HepG2 (cell line): ENCODE data around the gene PTMA. TPM values are rescaled to one million over a fixed set of nuclear protein-coding genes. Genes with fewer than 3 reads are reported as not detected.

Source experiments
- FOXK1 ChIP-seq: sonication (generic); formaldehyde crosslinking; IDR thresholded peaks from 2 replicates; pipeline ENCODE4 v1.4.0; 2020; ENCODE audit warnings: low read depth, missing genetic modification reagents, borderline replicate concordance
- KAT2B ChIP-seq: fragments of 150-350 bp; IDR thresholded peaks from 2 replicates; pipeline ENCODE4 v1.6.1; 2014; ENCODE audit warnings: low read depth, low read length, borderline replicate concordance
- NFKB2 ChIP-seq: sonication (generic); formaldehyde crosslinking; IDR thresholded peaks from 2 replicates; pipeline ENCODE4 v1.4.0; 2020; ENCODE audit warnings: missing genetic modification reagents, borderline replicate concordance
- SP1 ChIP-seq, 2 experiments: fragments of 450-650 bp in 1 of 2; sonication (generic) in 1 of 2; formaldehyde crosslinking in 1 of 2; IDR thresholded peaks; 2 replicates each; pipeline versions ENCODE4 v1.4.0 to v1.6.1; 2016 to 2020; ENCODE audit warnings: missing genetic modification reagents in 1 of 2
- TMF1 ChIP-seq: sonication (generic); formaldehyde crosslinking; IDR thresholded peaks from 2 replicates; pipeline ENCODE4 v1.8.1; 2022; ENCODE audit warnings: low read depth, missing genetic modification reagents
- ZFP36L2 ChIP-seq: sonication (generic); formaldehyde crosslinking; IDR thresholded peaks from 2 replicates; pipeline ENCODE4 v1.4.0; 2020; ENCODE audit warnings: missing genetic modification reagents
- ZNF256 ChIP-seq: sonication (generic); formaldehyde crosslinking; conservative IDR thresholded peaks from 2 replicates; pipeline ENCODE4 v1.4.0; 2020; ENCODE audit warnings: missing genetic modification reagents
- ZNF333 ChIP-seq: sonication (generic); formaldehyde crosslinking; IDR thresholded peaks from 2 replicates; pipeline ENCODE4 v1.4.0; 2020; ENCODE audit warnings: mild to moderate bottlenecking, missing genetic modification reagents, borderline replicate concordance
- ZNF619 ChIP-seq: sonication (generic); formaldehyde crosslinking; IDR thresholded peaks from 2 replicates; pipeline ENCODE4 v1.4.0; 2020; ENCODE audit warnings: mild to moderate bottlenecking, missing genetic modification reagents
- polyA plus RNA-seq, 8 experiments: library from polyadenylated mRNA; depleted of rRNA in 3 of 8; stranded (reverse) in 7 of 8; unstranded in 1 of 8; fragments of >200 nt; fragmentation: Illumina TruSeq in 4 of 8; extraction: Trizol in 4 of 8; gene quantifications; 2 replicates each; pipeline versions ENCODE4 v1.2.1 to v1.2.3, GENCODE V29; 2011 to 2016; ENCODE audit warnings: low read depth in 4 of 8, missing spikeins in 1 of 8, mixed read lengths in 1 of 8; ENCODE audit not compliant: insufficient read depth in 1 of 8
- total RNA-seq, 5 experiments: library from RNA; depleted of rRNA; stranded (reverse); fragments of >200 nt; fragmentation: Illumina TruSeq; extraction: Trizol; gene quantifications; 2 replicates each; pipeline ENCODE4 v1.2.3, GENCODE V29; 2016; ENCODE audit warnings: low read depth in 1 of 5
- TF ChIP-seq, protein P1 (sequence below): sonication (generic); formaldehyde crosslinking; IDR thresholded peaks from 2 replicates; pipeline ENCODE4 v1.5.1; 2020; ENCODE audit warnings: missing genetic modification reagents, mild to moderate bottlenecking, borderline replicate concordance
- TF ChIP-seq, protein P2 (sequence below), 2 experiments: sonication (generic) in 1 of 2; formaldehyde crosslinking in 1 of 2; IDR thresholded peaks; 2 replicates each; pipeline versions ENCODE4 v1.6.1 to v1.9.0; 2014 to 2022; ENCODE audit warnings: antibody characterized with exemption in 1 of 2, borderline replicate concordance in 1 of 2, inconsistent platforms in 1 of 2, low read depth in 1 of 2, missing genetic modification reagents in 1 of 2
- TF ChIP-seq, protein P3 (sequence below): sonication (generic); formaldehyde crosslinking; IDR thresholded peaks from 2 replicates; pipeline ENCODE4 v1.9.0; 2022; ENCODE audit warnings: missing genetic modification reagents, mild to moderate bottlenecking, borderline replicate concordance
- TF ChIP-seq, protein P4 (sequence below): sonication (generic); formaldehyde crosslinking; IDR thresholded peaks from 2 replicates; pipeline ENCODE4 v1.4.0; 2020; ENCODE audit warnings: missing genetic modification reagents, mild to moderate bottlenecking, borderline replicate concordance
- TF ChIP-seq, protein P5 (sequence below): IDR thresholded peaks from 2 replicates; pipeline ENCODE4 v1.6.1; 2016; ENCODE audit warnings: low read depth, borderline replicate concordance

The PTMA gene
- total and polyA plus RNA-seq, 2 of the 13 experiments (the other 11 are each of a cell fraction or from before 2014, with no cell fraction given), result 190 to 1,086 TPM

DNA sequence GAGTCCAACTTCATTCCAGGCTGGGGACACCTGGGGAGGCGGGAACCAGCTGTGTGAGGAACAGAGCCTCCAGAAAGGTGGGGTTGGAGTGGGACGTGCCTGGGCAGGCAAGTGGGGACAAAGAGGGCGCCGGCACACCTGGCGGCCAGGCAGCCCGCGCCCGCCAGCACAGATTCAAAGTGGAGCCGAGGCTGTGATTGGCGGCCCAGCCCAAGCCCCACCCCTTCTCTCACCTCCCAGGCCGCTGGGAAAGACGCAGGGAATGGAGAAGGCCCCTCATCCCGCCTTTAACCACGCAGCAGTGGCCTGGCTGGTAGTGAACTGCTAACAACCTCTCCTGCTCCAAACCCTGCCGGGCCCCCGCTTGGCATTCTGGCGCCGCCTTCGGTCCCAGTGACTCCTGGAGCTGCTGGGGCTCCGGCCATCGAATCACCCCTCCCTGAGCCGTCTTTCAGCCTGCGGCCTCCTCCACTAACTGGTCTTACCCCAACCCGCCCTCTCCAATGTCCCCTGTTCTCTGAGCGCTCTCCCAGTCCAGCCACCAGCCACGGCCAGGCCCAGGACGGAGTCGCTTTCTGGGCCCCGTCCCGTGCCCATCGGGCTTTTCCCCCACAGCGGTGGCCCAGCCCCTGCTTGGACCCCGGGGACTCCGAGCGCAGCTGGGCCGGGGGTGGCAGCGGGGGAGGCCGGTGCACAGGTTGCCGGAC, 27.9 kb upstream of the PTMA start (continued):
- TF ChIP-seq ZNF256 (CRISPR knock-in tag) (0 out of 2 replicates have a peak, but pooled peaks have one; percentile 19), TMF1 (no peak; the same call in none of the 2 replicates), FOXK1 (CRISPR knock-in tag) (0 out of 2 replicates have a peak, but pooled peaks have one; percentile 10), KAT2B (no peak), NFKB2 (CRISPR knock-in tag) (peak; percentile 83; the same call in 1 of the 2 replicates), ZNF333 (CRISPR knock-in tag) (peak; percentile 88; the same call in 1 of the 2 replicates), ZFP36L2 (no peak), ZNF619 (CRISPR knock-in tag) (0 out of 2 replicates have a peak, but pooled peaks have one; percentile 37), SP1 (IDR thresholded peaks at IDR 0.05) (no peak), SP1 (CRISPR knock-in tag; IDR thresholded peaks at IDR 0.05) (peak; percentile 73)
- TF ChIP-seq, protein P1, sequence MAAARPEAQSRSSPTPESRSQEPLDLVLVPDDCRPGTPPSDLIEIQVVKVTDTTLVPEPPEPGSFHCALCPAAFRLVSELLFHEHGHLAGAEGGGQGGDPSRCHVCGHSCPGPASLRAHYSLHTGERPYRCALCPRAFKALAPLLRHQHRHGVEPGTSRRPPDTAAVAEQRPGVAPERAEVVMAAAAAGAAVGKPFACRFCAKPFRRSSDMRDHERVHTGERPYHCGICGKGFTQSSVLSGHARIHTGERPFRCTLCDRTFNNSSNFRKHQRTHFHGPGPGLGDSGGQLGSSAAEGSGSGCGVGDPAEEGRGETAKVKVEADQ (CRISPR knock-in tag), result no peak
- TF ChIP-seq, protein P2, sequence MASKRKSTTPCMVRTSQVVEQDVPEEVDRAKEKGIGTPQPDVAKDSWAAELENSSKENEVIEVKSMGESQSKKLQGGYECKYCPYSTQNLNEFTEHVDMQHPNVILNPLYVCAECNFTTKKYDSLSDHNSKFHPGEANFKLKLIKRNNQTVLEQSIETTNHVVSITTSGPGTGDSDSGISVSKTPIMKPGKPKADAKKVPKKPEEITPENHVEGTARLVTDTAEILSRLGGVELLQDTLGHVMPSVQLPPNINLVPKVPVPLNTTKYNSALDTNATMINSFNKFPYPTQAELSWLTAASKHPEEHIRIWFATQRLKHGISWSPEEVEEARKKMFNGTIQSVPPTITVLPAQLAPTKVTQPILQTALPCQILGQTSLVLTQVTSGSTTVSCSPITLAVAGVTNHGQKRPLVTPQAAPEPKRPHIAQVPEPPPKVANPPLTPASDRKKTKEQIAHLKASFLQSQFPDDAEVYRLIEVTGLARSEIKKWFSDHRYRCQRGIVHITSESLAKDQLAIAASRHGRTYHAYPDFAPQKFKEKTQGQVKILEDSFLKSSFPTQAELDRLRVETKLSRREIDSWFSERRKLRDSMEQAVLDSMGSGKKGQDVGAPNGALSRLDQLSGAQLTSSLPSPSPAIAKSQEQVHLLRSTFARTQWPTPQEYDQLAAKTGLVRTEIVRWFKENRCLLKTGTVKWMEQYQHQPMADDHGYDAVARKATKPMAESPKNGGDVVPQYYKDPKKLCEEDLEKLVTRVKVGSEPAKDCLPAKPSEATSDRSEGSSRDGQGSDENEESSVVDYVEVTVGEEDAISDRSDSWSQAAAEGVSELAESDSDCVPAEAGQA (IDR thresholded peaks at IDR 0.05; ENCODE audit: low read depth), result peak; percentile 18; the same call in 1 of the 2 replicates
- TF ChIP-seq, protein P2 (CRISPR knock-in tag; IDR thresholded peaks at IDR 0.05; ENCODE audit: borderline replicate concordance), result no peak
- TF ChIP-seq, protein P3, sequence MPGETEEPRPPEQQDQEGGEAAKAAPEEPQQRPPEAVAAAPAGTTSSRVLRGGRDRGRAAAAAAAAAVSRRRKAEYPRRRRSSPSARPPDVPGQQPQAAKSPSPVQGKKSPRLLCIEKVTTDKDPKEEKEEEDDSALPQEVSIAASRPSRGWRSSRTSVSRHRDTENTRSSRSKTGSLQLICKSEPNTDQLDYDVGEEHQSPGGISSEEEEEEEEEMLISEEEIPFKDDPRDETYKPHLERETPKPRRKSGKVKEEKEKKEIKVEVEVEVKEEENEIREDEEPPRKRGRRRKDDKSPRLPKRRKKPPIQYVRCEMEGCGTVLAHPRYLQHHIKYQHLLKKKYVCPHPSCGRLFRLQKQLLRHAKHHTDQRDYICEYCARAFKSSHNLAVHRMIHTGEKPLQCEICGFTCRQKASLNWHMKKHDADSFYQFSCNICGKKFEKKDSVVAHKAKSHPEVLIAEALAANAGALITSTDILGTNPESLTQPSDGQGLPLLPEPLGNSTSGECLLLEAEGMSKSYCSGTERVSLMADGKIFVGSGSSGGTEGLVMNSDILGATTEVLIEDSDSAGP (CRISPR knock-in tag), result peak; percentile 80; the same call in 1 of the 2 replicates
- TF ChIP-seq, protein P4, sequence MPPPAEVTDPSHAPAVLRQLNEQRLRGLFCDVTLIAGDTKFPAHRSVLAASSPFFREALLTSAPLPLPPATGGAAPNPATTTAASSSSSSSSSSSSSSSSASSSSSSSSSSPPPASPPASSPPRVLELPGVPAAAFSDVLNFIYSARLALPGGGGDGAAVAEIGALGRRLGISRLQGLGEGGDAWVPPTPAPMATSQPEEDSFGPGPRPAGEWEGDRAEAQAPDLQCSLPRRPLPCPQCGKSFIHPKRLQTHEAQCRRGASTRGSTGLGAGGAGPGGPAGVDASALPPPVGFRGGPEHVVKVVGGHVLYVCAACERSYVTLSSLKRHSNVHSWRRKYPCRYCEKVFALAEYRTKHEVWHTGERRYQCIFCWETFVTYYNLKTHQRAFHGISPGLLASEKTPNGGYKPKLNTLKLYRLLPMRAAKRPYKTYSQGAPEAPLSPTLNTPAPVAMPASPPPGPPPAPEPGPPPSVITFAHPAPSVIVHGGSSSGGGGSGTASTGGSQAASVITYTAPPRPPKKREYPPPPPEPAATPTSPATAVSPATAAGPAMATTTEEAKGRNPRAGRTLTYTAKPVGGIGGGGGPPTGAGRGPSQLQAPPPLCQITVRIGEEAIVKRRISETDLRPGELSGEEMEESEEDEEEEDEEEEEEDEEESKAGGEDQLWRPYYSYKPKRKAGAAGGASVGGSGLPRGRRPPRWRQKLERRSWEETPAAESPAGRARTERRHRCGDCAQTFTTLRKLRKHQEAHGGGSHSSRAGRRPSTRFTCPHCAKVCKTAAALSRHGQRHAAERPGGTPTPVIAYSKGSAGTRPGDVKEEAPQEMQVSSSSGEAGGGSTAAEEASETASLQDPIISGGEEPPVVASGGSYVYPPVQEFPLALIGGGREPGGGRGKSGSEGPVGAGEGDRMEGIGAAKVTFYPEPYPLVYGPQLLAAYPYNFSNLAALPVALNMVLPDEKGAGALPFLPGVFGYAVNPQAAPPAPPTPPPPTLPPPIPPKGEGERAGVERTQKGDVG, result peak; percentile 77; the same call in 1 of the 2 replicates
- TF ChIP-seq, protein P5, sequence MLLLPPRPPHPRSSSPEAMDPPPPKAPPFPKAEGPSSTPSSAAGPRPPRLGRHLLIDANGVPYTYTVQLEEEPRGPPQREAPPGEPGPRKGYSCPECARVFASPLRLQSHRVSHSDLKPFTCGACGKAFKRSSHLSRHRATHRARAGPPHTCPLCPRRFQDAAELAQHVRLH (CRISPR knock-in tag), result no peak
